ENCODE measurements around the gene FAM174C.
"Not testable (repeated sequence)": the region's sequence is repeated elsewhere in the genome, so short reads cannot be mapped to it uniquely, and the experiment has no call there.

FAM174C gene

DNA sequence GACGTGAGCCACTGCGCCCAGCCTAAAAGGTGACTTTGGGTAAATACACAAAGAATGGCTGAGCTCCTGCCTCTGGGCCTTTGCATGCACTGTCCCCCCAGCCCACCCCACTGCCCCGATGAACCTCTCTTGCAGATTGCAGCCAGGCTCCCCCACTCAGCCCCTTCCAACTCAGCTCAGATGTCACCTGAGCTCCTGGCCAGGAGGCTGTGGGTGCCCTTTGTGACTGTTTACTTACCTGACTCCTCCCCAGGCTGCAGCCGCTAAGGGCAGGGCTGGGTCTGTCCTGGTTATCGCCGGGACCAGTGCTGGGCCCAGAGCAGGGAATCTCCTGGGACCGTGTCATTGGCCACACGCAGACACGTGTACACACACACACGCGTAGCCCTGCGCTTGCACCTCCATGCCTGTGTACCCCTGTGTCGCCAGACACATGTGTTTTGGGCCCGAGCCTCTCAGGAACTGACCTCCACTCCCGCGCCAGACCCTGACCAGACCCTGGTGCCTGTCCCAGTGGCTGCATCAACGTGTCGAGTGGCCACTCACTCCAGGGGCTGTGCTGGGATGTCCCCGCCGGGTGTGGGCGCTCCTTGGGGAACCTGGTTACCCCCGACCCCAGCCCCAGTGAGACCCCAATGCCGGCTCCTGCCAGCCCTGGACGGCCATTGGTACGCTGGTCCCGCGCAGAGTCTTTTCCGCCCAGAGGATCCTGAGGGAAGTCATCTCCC lies 29.0 kb downstream of the FAM174C start:
- TF ChIP-seq, protein P1, sequence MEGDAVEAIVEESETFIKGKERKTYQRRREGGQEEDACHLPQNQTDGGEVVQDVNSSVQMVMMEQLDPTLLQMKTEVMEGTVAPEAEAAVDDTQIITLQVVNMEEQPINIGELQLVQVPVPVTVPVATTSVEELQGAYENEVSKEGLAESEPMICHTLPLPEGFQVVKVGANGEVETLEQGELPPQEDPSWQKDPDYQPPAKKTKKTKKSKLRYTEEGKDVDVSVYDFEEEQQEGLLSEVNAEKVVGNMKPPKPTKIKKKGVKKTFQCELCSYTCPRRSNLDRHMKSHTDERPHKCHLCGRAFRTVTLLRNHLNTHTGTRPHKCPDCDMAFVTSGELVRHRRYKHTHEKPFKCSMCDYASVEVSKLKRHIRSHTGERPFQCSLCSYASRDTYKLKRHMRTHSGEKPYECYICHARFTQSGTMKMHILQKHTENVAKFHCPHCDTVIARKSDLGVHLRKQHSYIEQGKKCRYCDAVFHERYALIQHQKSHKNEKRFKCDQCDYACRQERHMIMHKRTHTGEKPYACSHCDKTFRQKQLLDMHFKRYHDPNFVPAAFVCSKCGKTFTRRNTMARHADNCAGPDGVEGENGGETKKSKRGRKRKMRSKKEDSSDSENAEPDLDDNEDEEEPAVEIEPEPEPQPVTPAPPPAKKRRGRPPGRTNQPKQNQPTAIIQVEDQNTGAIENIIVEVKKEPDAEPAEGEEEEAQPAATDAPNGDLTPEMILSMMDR (IDR thresholded peaks at IDR 0.05; ENCODE audit: low read depth, low read length) = no peak
- DNase-seq = no peak
- no peak overlapping the region for H3K4me3 ChIP-seq (ENCODE audit: low read depth, low read length)

DNA sequence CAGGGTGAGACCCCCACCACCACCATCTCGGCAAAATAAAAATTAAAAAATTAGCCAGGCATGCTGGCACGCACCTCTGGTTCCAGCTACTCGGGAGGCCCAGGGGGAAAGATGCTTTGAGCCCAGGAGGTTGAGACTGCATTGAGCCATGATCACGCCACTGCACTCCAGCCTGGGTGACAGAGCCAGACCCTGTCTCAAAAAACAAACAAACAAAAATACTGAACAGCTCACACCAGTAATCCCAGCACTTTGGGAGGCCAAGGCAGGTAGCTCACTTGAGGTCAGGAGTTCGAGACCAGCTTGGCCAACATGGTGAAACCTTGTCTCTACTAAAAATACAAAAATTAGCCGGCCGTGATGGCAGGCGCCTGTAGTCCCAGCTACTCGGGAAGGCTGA lies 30.0 kb downstream of the FAM174C start:
- H3K9me3 ChIP-seq (ENCODE audit: severe bottlenecking); H3K27me3 ChIP-seq (ENCODE audit: insufficient read depth, low read depth, severe bottlenecking); H3K36me3 ChIP-seq; H3K27ac ChIP-seq; DNase-seq; H3K4me3 ChIP-seq (ENCODE audit: low read depth, low read length): not testable (repeated sequence)

More for the DNA sequence above, 29.0 kb downstream of the FAM174C start:
- H3K27ac ChIP-seq = no peak overlapping the region
- H3K27me3 ChIP-seq (ENCODE audit: insufficient read depth, low read depth, severe bottlenecking) = no peaks in the 10 kb centered on the region
- H3K9me3 ChIP-seq (ENCODE audit: severe bottlenecking) = no peaks in the 10 kb centered on the region
- H3K36me3 ChIP-seq = no peaks in the 10 kb centered on the region

DNA sequence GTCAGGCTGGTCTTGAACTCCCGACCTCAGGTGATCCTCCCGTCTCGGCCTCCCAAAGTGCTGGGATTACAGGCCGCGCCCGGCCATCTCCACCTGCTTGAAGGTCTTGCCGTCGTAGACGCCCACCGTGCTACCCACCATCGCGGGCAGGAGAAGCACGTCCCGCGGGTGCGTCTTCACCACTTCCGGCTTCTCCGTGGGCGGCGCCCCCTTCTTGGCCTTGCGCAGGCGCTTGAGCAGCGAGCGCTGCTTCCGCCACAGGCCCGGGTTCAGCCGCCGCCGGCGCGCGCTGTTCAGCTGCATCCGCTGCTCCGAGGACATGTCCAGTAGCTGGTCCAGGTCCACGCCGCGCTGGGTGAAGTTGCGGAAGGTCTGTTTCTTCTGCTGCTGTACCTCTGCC lies 32.0 kb downstream of the FAM174C start:
- Histone ChIP-seq H3K36me3 (no peaks in the 10 kb centered on the region), H3K4me3 (ENCODE audit: low read depth, low read length) (no peak overlapping the region), H3K27ac (no peak overlapping the region), H3K27me3 (ENCODE audit: insufficient read depth, low read depth, severe bottlenecking) (no peaks in the 10 kb centered on the region), H3K9me3 (ENCODE audit: severe bottlenecking) (no peaks in the 10 kb centered on the region)
- TF ChIP-seq, protein P1 (IDR thresholded peaks at IDR 0.05; ENCODE audit: low read depth, low read length) = no peak
- DNase-seq = no peak

DNA sequence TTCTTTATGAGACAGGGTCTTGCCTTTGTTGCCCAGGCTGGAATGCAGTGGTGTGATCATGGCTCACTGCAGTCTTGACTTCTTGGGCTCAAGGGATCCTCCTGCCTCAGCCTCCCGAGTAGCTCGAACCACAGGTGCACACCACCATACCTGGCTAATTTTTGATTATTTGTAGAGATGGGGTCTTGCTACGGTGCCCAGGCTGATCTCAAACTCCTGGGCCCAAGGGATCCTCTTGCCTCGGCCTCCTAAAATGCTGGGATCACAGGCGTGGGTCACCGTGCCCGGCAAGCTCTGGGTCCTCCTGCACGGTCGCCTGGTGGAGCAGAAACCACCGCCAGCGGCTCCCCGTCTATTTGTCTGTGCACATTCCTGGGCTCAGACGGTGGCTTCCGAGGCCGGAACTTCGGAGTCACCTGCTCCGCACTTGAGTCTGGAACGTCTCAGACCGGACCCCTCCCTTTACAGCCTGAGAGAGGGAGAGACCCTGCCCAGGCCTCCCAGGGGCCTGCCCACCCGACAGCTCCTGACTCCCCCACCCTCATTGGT lies 32.5 kb downstream of the FAM174C start:
- no peaks in the 10 kb centered on the region for H3K27me3 ChIP-seq (ENCODE audit: insufficient read depth, low read depth, severe bottlenecking)
- TF ChIP-seq, protein P1 (IDR thresholded peaks at IDR 0.05; ENCODE audit: low read depth, low read length) = no peak
- no peak overlapping the region for H3K27ac ChIP-seq
- no peaks in the 10 kb centered on the region for H3K36me3 ChIP-seq
- DNase-seq = no peak
- no peaks in the 10 kb centered on the region for H3K9me3 ChIP-seq (ENCODE audit: severe bottlenecking)
- H3K4me3 ChIP-seq (ENCODE audit: low read depth, low read length) = no peak overlapping the region

DNA sequence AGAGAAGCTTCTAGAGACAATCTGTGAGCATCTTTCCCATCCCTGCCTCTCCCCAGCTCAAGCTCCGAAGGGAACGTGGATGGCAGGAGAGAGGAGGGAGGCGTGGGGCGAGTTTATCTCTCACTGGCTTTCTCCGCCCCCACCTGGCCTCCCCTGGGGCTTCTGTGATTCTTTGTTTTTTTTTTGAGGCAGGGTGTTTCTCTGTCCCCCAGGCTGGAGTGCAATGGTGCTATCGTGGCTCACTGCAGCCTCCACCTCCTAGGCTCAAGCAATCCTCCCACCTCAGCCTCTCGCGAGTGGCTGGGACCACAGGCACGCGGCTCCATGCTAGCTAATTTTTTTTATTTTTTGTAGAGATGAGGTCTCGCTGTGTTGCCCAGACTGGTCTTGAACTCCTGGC lies 33.4 kb downstream of the FAM174C start:
- H3K27me3 ChIP-seq (ENCODE audit: insufficient read depth, low read depth, severe bottlenecking) = no peaks in the 10 kb centered on the region
- H3K4me3 ChIP-seq (ENCODE audit: low read depth, low read length) = no peak overlapping the region
- H3K27ac ChIP-seq = no peak overlapping the region
- no peaks in the 10 kb centered on the region for H3K9me3 ChIP-seq (ENCODE audit: severe bottlenecking)
- DNase-seq = no peak
- TF ChIP-seq, protein P1 (IDR thresholded peaks at IDR 0.05; ENCODE audit: low read depth, low read length) = no peak
- no peaks in the 10 kb centered on the region for H3K36me3 ChIP-seq

DNA sequence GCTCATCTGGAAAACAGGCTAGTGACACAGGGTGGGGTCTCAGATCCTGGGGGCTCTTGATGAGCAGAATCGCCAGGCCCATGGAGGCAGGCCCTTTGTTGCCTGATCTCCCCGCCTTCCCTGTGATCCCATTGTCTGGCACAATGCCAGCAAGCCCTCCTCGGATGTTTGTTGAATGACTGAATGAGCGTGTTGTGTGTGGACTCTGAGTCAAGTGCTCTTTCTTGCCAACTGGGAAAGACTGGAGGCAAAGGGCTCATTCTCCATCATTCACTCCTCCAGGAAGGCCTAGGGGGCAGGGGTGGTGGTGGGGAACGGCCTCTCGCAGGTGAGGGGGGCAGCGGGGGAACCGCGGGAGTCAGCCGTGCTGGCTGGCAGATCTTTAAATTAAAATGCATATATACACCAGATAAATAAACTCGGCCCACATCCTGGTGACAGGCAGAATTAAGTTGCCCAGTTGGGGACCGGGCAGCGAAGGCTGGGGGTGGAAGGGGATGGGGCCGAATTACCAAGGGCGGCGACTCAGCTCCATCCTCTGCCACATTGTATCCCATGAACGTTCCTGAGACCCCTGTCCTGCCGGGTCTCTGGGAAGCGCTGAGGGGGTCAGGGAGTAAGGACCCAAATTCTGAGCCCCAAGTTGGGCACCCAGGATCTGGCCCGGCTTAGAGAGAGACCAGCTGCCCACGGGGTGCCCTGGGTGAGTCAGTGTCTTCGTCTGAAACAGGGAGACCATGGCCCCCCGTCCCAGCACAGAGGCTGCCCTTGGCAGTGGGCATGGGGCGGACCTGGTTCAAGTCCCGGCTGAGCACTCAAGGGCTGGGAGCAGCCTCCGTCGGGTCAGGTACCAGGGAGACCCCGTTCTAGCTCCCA lies 34.9 kb downstream of the FAM174C start:
- Histone ChIP-seq H3K27me3 (ENCODE audit: insufficient read depth, low read depth, severe bottlenecking) (no peaks in the 10 kb centered on the region), H3K27ac (peak overlapping the region; percentile 56), H3K36me3 (no peaks in the 10 kb centered on the region), H3K9me3 (ENCODE audit: severe bottlenecking) (no peaks in the 10 kb centered on the region), H3K4me3 (ENCODE audit: low read depth, low read length) (no peak overlapping the region)
- no peak for DNase-seq
- TF ChIP-seq, protein P1 (IDR thresholded peaks at IDR 0.05; ENCODE audit: low read depth, low read length) = no peak

Data from WERI-Rb-1 (cell line).